Uterus (tissue), 4 donors: ENCODE data around the gene PLIN1. TPM values are rescaled to one million over a fixed set of nuclear protein-coding genes. Genes with fewer than 3 reads are reported as not detected.

ENCODE experiments used
- DNase-seq, 2 donors: peaks; one replicate each; pipeline ENCODE4 v3.0.0-alpha.2; 2019 to 2020
- H3K27ac ChIP-seq, 2 donors: fragments of 200-600 bp; sonication (generic); 1 replicate in 1 of 2; 2 replicates in 1 of 2; pipeline ENCODE4 v1.5.1; 2016 to 2018
- H3K27me3 ChIP-seq, 2 donors: fragments of 200-600 bp; sonication (generic); one replicate each; pipeline ENCODE4 v1.5.1; 2018 to 2019; ENCODE audit warnings: control low read depth in 1 of 2
- H3K36me3 ChIP-seq, 2 donors: fragments of 200-600 bp; sonication (generic); one replicate each; pipeline ENCODE4 v1.5.1; 2019; ENCODE audit warnings: control low read depth in 1 of 2
- H3K4me1 ChIP-seq, 2 donors: fragments of 200-600 bp; sonication (generic); one replicate each; pipeline ENCODE4 v1.5.1; 2018 to 2019; ENCODE audit warnings: control low read depth in 1 of 2
- H3K4me3 ChIP-seq, 2 donors: fragments of 200-600 bp; sonication (generic); 1 replicate in 1 of 2; 2 replicates in 1 of 2; pipeline ENCODE4 v1.5.1; 2018 to 2019; ENCODE audit warnings: mild to moderate bottlenecking in 1 of 2
- H3K9me3 ChIP-seq, 2 donors: fragments of 200-600 bp; sonication (generic); one replicate each; pipeline ENCODE4 v1.5.1; 2019; ENCODE audit warnings: control low read depth in 1 of 2
- POLR2A ChIP-seq, 2 donors: fragments of 450-650 bp; IDR thresholded peaks; one replicate each; pipeline ENCODE4 v1.6.1; 2016; ENCODE audit warnings: antibody characterized with exemption in 2 of 2, mild to moderate bottlenecking in 1 of 2, moderate library complexity in 1 of 2
- intact Hi-C: fragments of 100-400 bp; cut with DNase I; formaldehyde crosslinking; loops from one replicate; pipeline ENCODE4 v1.15.1; 2023; ENCODE audit warnings: low total_unique reads
- total RNA-seq, 4 donors: library from RNA; depleted of rRNA in 3 of 4; stranded (reverse); fragments of >200 nt in 3 of 4; gene quantifications; one replicate each; pipeline versions ENCODE4 v1.1.0 to v1.2.4, GENCODE V29; 2014 to 2023
- TF ChIP-seq, protein P1 (sequence below), 4 experiments: fragments of 200-600 bp in 2 of 4; fragments of 450-650 bp in 2 of 4; sonication (generic) in 2 of 4; IDR thresholded peaks; one replicate each; pipeline ENCODE4 v1.5.1; 2016 to 2019; ENCODE audit warnings: antibody characterized with exemption in 4 of 4, mild to moderate bottlenecking in 2 of 4, moderate library complexity in 1 of 4
- donor health status: DM: yes; HTN: yes; CAD: no.

Gene PLIN1
- total RNA-seq, 4 donors from 2014 or later = 0.26 to 1.3 (median 0.48) TPM; not detected in 1

DNA sequence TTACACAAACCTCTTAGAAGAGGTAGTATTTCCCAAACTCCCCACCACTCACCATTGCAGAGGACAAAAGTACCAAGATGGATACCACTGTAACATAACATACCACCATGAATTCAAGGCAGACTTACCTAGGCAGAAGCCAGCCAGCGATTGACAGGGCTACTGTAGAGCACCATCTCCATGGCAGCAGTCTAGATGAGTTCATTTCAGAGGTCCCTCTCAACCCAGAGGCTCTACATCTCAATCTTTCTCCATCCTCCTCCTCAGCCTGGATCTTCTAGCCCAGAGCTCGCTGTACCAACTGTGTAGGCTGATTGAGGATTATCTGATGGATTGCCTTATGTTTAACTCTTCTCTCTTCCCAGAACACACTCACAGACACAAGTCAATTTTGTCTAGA, 2.0 kb upstream of the PLIN1 start:
- TF ChIP-seq, protein P1, sequence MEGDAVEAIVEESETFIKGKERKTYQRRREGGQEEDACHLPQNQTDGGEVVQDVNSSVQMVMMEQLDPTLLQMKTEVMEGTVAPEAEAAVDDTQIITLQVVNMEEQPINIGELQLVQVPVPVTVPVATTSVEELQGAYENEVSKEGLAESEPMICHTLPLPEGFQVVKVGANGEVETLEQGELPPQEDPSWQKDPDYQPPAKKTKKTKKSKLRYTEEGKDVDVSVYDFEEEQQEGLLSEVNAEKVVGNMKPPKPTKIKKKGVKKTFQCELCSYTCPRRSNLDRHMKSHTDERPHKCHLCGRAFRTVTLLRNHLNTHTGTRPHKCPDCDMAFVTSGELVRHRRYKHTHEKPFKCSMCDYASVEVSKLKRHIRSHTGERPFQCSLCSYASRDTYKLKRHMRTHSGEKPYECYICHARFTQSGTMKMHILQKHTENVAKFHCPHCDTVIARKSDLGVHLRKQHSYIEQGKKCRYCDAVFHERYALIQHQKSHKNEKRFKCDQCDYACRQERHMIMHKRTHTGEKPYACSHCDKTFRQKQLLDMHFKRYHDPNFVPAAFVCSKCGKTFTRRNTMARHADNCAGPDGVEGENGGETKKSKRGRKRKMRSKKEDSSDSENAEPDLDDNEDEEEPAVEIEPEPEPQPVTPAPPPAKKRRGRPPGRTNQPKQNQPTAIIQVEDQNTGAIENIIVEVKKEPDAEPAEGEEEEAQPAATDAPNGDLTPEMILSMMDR (IDR thresholded peaks at IDR 0.05) = no peak
- TF ChIP-seq POLR2A (IDR thresholded peaks at IDR 0.05) = no peak
- intact Hi-C loops = no loop called here
- peak overlapping the region in 1 of 2 donors; percentile 56 for H3K27ac ChIP-seq
- no peaks in the 10 kb centered on the region for H3K36me3 ChIP-seq
- no peak overlapping the region for H3K4me3 ChIP-seq
- no peak for DNase-seq
- no peaks in the 10 kb centered on the region for H3K9me3 ChIP-seq
- H3K27me3 ChIP-seq = no peaks in the 10 kb centered on the region
- H3K4me1 ChIP-seq = no peaks in the 10 kb centered on the region

DNA sequence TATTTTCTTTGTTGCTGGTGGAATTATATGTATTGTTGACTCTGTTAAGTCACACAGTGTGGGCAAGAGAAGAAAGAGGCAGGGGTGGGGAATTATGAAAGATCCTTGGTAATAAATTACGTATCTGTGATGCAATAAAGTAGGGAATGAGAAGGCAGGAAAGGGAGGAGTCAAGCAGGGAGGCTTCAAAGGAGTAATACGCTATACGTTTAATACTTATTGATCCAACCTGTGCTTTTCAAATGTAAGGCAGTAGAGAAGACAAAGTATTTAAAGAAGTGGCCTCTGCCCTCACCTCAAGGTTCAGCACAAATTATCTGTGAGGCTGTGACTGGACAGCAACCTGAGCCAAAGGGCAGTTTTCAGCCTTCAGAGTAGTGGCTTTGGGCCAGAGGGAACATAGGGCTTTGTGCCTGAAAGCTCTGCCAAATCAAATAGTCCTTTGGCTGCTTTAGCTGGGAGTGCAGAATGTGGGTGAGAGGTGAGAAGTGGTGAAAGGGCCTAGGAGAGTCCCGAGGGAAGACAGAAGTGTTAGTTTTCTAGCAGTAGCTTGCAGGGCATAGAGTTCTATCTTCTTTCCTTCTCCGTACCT, 1.2 kb upstream of the PLIN1 start:
- Histone ChIP-seq H3K4me3 (no peak overlapping the region), H3K27ac (peak overlapping the region in 1 of 2 donors; percentile 56), H3K36me3 (no peaks in the 10 kb centered on the region), H3K9me3 (no peaks in the 10 kb centered on the region), H3K4me1 (no peaks in the 10 kb centered on the region), H3K27me3 (no peaks in the 10 kb centered on the region)
- intact Hi-C loops = no loop called here
- peak; percentile 72 to 74 for DNase-seq
- TF ChIP-seq, protein P1 (IDR thresholded peaks at IDR 0.05) = no peak
- TF ChIP-seq POLR2A (IDR thresholded peaks at IDR 0.05) = no peak

DNA sequence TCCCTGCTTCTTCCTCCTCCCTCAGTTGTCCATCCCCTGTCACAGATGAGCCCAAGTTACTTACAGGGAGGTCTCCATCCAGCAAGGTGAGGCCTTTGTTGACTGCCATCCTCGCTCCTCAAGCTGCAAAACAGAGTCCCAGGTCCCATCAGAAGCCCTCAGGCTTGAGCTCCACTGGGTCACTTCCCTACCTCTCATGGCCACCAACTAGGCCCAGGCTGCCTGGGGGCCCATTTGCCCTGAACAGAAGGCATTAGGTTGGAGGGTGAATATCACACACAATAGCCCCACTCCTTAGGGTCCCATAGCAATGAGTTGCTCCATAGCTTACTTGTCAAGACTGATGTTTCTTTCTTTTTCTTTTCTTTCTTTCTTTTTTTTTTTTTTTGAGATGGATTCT, 1.8 kb downstream of the PLIN1 start:
- Histone ChIP-seq H3K36me3 (no peaks in the 10 kb centered on the region), H3K4me1 (no peaks in the 10 kb centered on the region), H3K27me3 (no peaks in the 10 kb centered on the region), H3K27ac (no peak overlapping the region), H3K4me3 (no peak overlapping the region), H3K9me3 (no peaks in the 10 kb centered on the region)
- DNase-seq = no peak
- intact Hi-C loops = no loop called here
- TF ChIP-seq, protein P1 (IDR thresholded peaks at IDR 0.05) = no peak
- TF ChIP-seq POLR2A (IDR thresholded peaks at IDR 0.05) = no peak

DNA sequence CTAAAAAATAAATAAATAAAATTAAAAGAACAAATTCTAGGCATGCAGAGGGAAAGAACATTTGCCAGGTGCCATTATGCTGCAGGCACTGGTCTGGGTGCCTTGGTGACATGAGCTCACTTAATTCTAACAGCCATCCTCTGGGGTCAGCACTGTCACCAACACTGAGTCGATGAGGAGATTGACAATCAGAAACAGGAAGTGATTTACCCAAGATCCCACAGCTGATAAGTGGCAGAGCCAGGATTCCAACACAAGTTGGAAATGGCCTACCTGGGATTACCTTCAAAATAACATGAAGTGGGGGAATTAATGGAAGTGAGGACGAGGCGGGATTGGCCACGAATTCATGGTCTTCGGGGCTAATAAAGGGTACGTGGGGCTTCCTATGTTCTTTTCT, 3.6 kb downstream of the PLIN1 start:
- H3K27ac ChIP-seq = no peak overlapping the region
- intact Hi-C loops = no loop called here
- no peaks in the 10 kb centered on the region for H3K4me1 ChIP-seq
- TF ChIP-seq POLR2A (IDR thresholded peaks at IDR 0.05) = no peak
- TF ChIP-seq, protein P1 (IDR thresholded peaks at IDR 0.05) = no peak
- no peak overlapping the region for H3K4me3 ChIP-seq
- no peak for DNase-seq
- no peaks in the 10 kb centered on the region for H3K27me3 ChIP-seq
- H3K9me3 ChIP-seq = no peaks in the 10 kb centered on the region
- no peaks in the 10 kb centered on the region for H3K36me3 ChIP-seq

DNA sequence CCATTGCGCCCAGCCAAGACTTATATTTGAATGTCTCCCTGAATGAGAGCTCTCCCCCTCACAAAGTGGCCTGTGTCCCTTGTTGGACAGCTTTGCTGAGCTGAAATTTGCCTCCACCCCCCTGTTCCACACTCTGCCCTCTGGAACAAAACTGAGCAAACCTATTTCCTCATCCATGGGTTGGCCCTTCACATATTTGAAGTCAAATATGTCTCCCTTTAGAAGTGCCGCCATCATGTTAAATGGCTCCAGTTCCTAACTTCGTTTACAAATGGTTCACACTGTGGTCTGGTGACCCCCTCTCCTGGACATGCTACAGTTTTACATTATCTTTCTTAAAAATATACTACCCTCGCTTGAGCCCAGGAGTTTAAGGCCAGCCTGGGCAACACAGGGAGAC, 4.6 kb downstream of the PLIN1 start:
- Histone ChIP-seq H3K9me3 (no peaks in the 10 kb centered on the region), H3K27ac (no peak overlapping the region), H3K36me3 (no peaks in the 10 kb centered on the region), H3K4me1 (no peaks in the 10 kb centered on the region), H3K27me3 (no peaks in the 10 kb centered on the region), H3K4me3 (no peak overlapping the region)
- TF ChIP-seq POLR2A (IDR thresholded peaks at IDR 0.05) = no peak
- TF ChIP-seq, protein P1 (IDR thresholded peaks at IDR 0.05) = no peak
- DNase-seq = no peak
- intact Hi-C loops = no loop called here
